Adipocyte (in vitro differentiated cells): Measurements from ENCODE around the gene TP53BP2.

Experiments used
- DNase-seq: peaks from one replicate; pipeline ENCODE4 v3.0.0-alpha.2; 2015; ENCODE audit warnings: low read depth
- H3K27me3 ChIP-seq: replicated peaks from 2 replicates; pipeline ENCODE4 v1.7.0; 2013; ENCODE audit warnings: mild to moderate bottlenecking, low read length, moderate library complexity; ENCODE audit not compliant: control insufficient read depth, insufficient read depth
- H3K36me3 ChIP-seq: 2 replicates; pipeline ENCODE4 v1.7.0; 2013; ENCODE audit warnings: low read length, mild to moderate bottlenecking, moderate library complexity; ENCODE audit not compliant: control insufficient read depth, insufficient read depth, severe bottlenecking
- H3K4me1 ChIP-seq: 2 replicates; pipeline ENCODE4 v1.7.0; 2013; ENCODE audit warnings: mild to moderate bottlenecking, low read length, moderate library complexity; ENCODE audit not compliant: control insufficient read depth, insufficient read depth
- H3K4me3 ChIP-seq: 2 replicates; pipeline ENCODE4 v1.7.0; 2013; ENCODE audit warnings: mild to moderate bottlenecking, low read length, moderate library complexity
- H3K9ac ChIP-seq: 2 replicates; pipeline ENCODE4 v1.7.0; 2013; ENCODE audit warnings: mild to moderate bottlenecking, low read length, moderate library complexity
- H3K9me3 ChIP-seq: 2 replicates; pipeline ENCODE4 v1.7.0; 2013; ENCODE audit warnings: mild to moderate bottlenecking, low read length, moderate library complexity; ENCODE audit not compliant: control insufficient read depth

TP53BP2 gene

DNA sequence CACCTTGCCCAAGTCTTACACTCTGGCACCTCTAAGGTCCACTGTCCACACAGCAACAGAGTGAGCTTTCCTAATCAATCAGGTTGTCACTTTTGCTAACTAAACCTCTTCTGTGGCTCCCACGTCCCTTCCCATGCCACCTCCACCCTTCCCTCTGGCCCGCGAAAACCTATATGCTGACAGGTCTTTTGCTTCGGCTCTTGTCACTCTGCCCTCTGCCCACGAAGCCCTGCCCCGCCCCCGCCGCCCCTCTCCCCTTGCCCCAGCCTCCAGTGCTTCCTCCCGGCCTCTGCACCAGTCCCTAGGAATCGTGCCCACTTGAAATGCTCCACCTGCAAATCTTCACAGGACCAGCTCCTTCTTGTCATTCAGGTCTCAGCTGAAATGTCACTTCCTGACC lies 8.1 kb downstream of the TP53BP2 start:
- H3K36me3 ChIP-seq: no peaks in the 10 kb centered on the region
- no peaks in the 10 kb centered on the region for H3K27me3 ChIP-seq
- H3K4me3 ChIP-seq: no peak overlapping the region
- no peak overlapping the region for H3K9ac ChIP-seq
- peaks cover 43% of the 10 kb centered on the region for H3K4me1 ChIP-seq
- H3K9me3 ChIP-seq: no peaks in the 10 kb centered on the region
- no peak for DNase-seq

- no peak for DNase-seq
- H3K9ac ChIP-seq: no peak overlapping the region
- H3K27me3 ChIP-seq: no peaks in the 10 kb centered on the region
- H3K4me3 ChIP-seq: no peak overlapping the region
- H3K9me3 ChIP-seq: no peaks in the 10 kb centered on the region
- H3K4me1 ChIP-seq: peaks cover 45% of the 10 kb centered on the region
- H3K36me3 ChIP-seq: no peaks in the 10 kb centered on the region
These were observed 8.5 kb downstream of the TP53BP2 start for GRCh38 chr1:223837206-223837605.

DNA sequence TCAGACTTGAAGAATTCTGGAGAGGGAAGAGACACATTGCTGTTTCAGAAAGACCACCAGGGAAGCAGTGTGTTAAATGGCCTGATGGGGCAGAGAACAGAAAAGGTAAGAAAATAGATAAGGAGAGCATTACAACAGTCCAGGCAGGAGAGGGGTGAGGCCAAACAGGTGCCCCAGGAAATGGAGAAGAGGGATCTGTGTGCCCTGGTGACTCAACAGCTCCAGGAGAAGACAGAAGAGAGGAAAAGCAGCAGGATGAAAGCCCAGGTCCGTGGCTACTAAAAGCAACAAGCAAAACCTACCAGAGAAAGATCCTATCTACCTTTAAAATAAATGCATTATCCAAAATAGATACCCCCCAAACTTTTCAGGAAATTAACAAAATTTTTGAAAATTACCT lies 9.2 kb downstream of the TP53BP2 start:
- H3K4me3 ChIP-seq: no peak overlapping the region
- H3K4me1 ChIP-seq: peaks cover 50% of the 10 kb centered on the region

DNA sequence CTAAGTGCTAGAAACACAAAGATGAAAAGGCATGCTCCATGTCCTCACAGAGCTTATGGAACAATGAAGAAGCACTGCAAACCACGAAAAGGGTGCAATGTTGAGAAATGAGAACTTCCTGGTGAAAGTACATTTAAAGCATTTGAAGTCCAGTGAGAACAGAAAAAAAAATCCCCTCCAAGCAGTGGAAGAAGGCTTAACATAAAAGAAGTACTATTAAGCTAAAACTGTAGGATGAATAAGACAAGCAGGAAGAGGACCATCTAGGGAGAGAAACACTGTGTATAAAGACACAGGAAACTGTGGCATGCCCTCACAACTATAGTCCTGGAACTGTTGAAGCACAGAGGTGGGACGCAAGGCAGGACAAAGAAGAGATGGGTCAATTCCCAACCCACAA lies 10.0 kb downstream of the TP53BP2 start:
- Histone ChIP-seq H3K4me1 (peaks cover 43% of the 10 kb centered on the region), H3K36me3 (no peaks in the 10 kb centered on the region), H3K9me3 (no peaks in the 10 kb centered on the region), H3K9ac (no peak overlapping the region), H3K27me3 (no peaks in the 10 kb centered on the region), H3K4me3 (no peak overlapping the region)
- DNase-seq: no peak

More for the DNA sequence above, 9.2 kb downstream of the TP53BP2 start:
- H3K27me3 ChIP-seq: no peaks in the 10 kb centered on the region
- H3K9ac ChIP-seq: no peak overlapping the region
- no peaks in the 10 kb centered on the region for H3K36me3 ChIP-seq
- no peaks in the 10 kb centered on the region for H3K9me3 ChIP-seq
- no peak for DNase-seq

DNA sequence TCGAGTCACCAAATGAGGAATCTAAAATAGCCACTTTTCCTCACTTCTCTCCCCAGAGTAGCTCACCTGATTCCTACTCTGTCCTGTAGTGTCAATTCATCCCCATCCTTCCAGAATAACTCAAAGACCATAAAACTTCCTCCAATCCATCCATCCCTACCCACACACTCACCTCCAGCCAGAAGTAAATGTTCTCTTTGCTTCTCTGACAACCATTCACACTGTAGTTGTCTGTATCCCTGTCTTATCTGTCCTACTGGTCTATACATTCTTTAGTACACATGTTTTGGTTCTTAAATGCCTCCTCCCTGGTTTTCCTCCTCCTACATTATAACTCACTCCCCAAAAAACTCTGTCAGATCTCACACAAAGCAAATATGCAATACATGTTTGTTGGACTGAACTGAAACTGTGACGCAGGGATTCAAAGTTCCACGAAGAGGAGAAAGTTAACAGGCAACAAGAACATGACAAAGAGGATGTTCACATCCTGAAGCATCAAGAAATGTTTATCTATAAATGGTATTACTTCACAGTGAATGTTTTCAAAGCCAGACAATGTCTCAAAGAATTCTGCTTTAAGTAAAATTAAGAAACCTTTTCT lies 11.0 kb downstream of the TP53BP2 start:
- H3K27me3 ChIP-seq: no peaks in the 10 kb centered on the region
- H3K4me1 ChIP-seq: peaks cover 33% of the 10 kb centered on the region
- H3K36me3 ChIP-seq: no peaks in the 10 kb centered on the region
- DNase-seq: peak; percentile 75
- no peaks in the 10 kb centered on the region for H3K9me3 ChIP-seq
- no peak overlapping the region for H3K4me3 ChIP-seq
- H3K9ac ChIP-seq: peak overlapping the region; percentile 35

- H3K36me3 ChIP-seq: no peaks in the 10 kb centered on the region
- H3K9ac ChIP-seq: no peak overlapping the region
- DNase-seq: no peak
- no peaks in the 10 kb centered on the region for H3K27me3 ChIP-seq
- H3K9me3 ChIP-seq: no peaks in the 10 kb centered on the region
- peaks cover 33% of the 10 kb centered on the region for H3K4me1 ChIP-seq
- H3K4me3 ChIP-seq: no peak overlapping the region
These were observed 11.8 kb downstream of the TP53BP2 start for GRCh38 chr1:223833948-223834347.

- peak overlapping the region; percentile 20 for H3K9ac ChIP-seq
- H3K27me3 ChIP-seq: no peaks in the 10 kb centered on the region
- H3K4me1 ChIP-seq: peaks cover 33% of the 10 kb centered on the region
- peak overlapping the region; percentile 67 for H3K4me3 ChIP-seq
- DNase-seq: no peak
- no peaks in the 10 kb centered on the region for H3K9me3 ChIP-seq
- no peaks in the 10 kb centered on the region for H3K36me3 ChIP-seq
These were observed 13.2 kb downstream of the TP53BP2 start for GRCh38 chr1:223832637-223832943.

DNA sequence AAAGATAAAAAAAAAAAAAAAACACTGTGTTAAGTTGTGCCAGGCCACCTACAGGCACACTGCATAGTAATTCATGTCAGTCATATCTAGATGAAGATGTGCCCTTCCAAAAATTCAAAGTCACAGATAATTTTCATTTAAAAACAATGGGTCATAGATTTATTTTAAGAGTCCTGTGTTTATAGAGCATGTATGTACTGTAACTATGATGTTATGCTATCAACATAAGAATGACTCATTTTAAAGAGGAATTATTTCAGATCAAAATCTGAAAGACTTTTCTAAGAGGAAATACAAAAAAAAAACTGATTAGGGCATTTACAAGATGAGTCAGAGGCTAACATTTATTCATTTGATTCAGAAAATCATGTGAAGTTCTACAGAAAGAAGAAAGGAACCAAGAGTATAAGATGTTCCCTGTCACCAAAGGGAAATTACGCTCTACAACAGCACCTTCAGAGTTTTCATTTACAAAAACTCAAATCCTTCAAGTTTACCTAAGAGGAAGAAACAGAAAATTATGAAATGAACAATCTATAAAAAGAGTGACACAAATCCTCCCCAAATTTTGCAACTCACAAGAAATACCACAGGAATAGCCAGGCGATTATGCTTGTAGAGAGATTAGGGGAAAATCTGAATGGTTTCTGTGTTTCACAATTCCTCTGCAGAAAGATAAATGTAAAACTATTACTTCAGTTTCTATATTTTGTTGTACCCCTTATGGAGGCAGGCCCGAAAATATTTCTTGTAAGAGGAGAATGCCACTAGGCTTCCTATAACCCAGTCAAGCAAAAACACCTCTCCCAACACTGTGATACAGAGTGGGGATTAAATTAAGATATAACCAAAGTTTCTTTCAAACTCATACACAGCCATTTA lies 13.8 kb downstream of the TP53BP2 start:
- H3K9me3 ChIP-seq: no peaks in the 10 kb centered on the region
- DNase-seq: peak; percentile 81
- H3K9ac ChIP-seq: peak overlapping the region; percentile 20
- peaks cover 39% of the 10 kb centered on the region for H3K4me1 ChIP-seq
- no peaks in the 10 kb centered on the region for H3K27me3 ChIP-seq
- H3K4me3 ChIP-seq: peak overlapping the region; percentile 67
- H3K36me3 ChIP-seq: no peaks in the 10 kb centered on the region

DNA sequence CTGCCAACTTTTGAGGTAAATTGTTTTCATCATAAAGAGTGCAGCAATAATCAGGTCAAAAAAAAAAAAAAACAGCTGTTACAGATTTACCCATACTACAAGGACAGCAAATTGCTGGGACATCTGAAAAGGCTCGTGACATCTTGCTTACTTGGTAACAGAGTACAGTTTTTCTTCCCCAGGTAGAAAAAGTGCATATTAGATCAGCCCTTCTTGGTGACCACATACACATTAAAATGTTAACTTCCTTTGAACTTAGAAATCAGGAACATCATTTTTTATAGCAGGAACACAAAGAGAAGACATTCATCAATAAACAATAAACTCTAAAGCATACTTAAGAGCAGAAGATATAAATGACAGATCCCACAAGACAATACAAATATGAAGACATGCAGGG lies 16.1 kb downstream of the TP53BP2 start:
- H3K36me3 ChIP-seq: no peaks in the 10 kb centered on the region
- H3K4me1 ChIP-seq: peaks cover 40% of the 10 kb centered on the region
- no peak overlapping the region for H3K9ac ChIP-seq
- H3K4me3 ChIP-seq: no peak overlapping the region
- DNase-seq: no peak
- no peaks in the 10 kb centered on the region for H3K27me3 ChIP-seq
- no peaks in the 10 kb centered on the region for H3K9me3 ChIP-seq

DNA sequence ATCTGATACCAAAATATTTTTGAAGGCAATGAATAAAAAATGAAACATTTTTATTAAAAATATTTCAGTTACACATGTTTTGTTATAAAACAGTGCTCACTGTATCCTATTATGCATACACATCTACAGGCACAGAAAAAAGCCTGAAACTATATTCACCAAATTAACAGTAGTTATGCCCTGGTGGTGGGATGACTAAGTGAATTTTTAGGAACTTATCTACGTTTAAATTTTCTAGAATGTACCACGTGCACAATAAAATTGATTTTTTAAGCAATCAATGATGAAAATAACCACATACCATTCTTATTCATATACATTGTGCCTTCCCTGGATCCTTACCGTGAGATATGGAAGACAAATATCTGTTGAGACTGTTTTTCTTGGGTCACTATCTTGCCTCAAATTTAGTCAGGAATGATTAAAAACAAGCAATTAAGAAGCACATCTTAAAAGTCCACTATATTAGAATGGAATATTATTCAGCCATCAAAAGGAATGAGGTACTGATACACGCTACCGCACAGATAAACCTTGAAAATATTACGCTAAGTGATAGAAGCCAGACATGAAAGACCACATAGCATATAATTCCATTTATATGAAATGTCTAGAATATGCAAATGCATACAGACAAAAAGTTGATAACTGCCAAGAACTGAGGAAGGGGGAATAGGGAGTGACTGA lies 17.4 kb downstream of the TP53BP2 start:
- no peak for DNase-seq
- no peaks in the 10 kb centered on the region for H3K36me3 ChIP-seq
- H3K9ac ChIP-seq: no peak overlapping the region
- H3K27me3 ChIP-seq: no peaks in the 10 kb centered on the region
- H3K9me3 ChIP-seq: no peaks in the 10 kb centered on the region
- H3K4me3 ChIP-seq: no peak overlapping the region
- peaks cover 33% of the 10 kb centered on the region for H3K4me1 ChIP-seq

GRCh38 chr1:223827193-223827663 lies 18.5 kb downstream of the TP53BP2 start:
- H3K4me1 ChIP-seq: peaks cover 24% of the 10 kb centered on the region
- H3K9me3 ChIP-seq: no peaks in the 10 kb centered on the region
- no peaks in the 10 kb centered on the region for H3K36me3 ChIP-seq
- no peaks in the 10 kb centered on the region for H3K27me3 ChIP-seq
- H3K9ac ChIP-seq: no peak overlapping the region
- no peak overlapping the region for H3K4me3 ChIP-seq
- DNase-seq: no peak
